ENCODE results near the gene RFT1.

GRCh38 chr3:53131096-53131495 is 861 bp upstream of the RFT1 start:
- TF ChIP-seq POLR2A (IDR thresholded peaks at IDR 0.05; ENCODE audit: low read length) (no peak), GATA1 (IDR thresholded peaks at IDR 0.05; ENCODE audit: low read depth, low read length) (no peak)

Measured in erythroblast (primary cell).